Measurements from ENCODE around the gene JAK1.

The JAK1 gene

DNA sequence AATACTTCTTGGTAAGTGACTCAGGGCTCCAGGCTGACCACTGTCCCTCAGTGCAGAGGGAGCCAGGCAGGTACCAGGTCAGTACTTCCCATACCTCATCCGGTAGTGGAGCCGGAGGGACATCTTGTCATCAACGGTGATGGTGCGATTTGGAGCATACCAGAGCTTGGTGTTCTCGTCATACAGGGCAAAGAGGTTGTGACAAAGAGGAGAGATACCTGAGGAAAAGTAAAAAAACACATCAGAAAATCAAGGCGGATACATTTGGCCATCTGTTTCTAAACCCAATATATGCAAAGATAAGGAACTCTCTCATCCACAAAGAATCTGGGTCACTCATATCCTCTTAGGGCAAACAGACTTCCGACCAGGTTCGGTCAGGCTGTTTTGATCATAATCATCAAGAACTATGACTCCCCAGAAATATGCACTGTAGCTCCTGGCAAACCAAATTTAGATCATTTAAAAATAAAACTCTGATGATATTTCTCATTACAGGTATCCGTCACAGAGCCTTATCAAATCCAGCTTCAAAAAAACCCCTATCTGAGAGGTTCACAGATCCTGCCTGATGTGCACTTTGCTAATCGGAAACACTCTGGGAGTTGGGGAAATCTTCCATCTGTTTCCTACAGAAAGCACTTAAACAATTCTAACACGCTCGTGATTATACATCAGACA, 87.3 kb downstream of the JAK1 start:
- Histone ChIP-seq H3K36me3 (ENCODE audit: insufficient read depth, low read length) (peaks cover 88% of the 10 kb centered on the region), H3K4me1 (ENCODE audit: insufficient read depth, low read length, poor library complexity, severe bottlenecking) (peaks cover 10% of the 10 kb centered on the region), H3K79me2 (ENCODE audit: insufficient read depth, low read length) (peaks cover 4% of the 10 kb centered on the region; the same call in 1 of the 2 replicates), H2AFZ (ENCODE audit: low read length) (no peak overlapping the region), H3K9me2 (replicated peaks; ENCODE audit: low read depth, low read length) (no peaks in the 10 kb centered on the region), H3K9me3 (ENCODE audit: insufficient read depth, low read depth, low read length) (no peaks in the 10 kb centered on the region), H4K20me1 (ENCODE audit: insufficient read depth, low read length, poor library complexity, severe bottlenecking) (peaks cover 7% of the 10 kb centered on the region), H3K4me2 (ENCODE audit: low read depth, low read length, poor library complexity, severe bottlenecking) (no peak overlapping the region), H3K27me3 (ENCODE audit: insufficient read depth, low read length, poor library complexity, severe bottlenecking) (no peaks in the 10 kb centered on the region), H3F3A (ENCODE audit: low read depth) (no peaks in the 10 kb centered on the region), H3K4me3 (ENCODE audit: low read length, poor library complexity, severe bottlenecking) (no peak overlapping the region), H3K9ac (ENCODE audit: low read depth, low read length, poor library complexity, severe bottlenecking) (no peak overlapping the region)
- TF ChIP-seq EZH2phosphoT487 (IDR thresholded peaks at IDR 0.05; ENCODE audit: borderline replicate concordance), result no peak
- TF ChIP-seq, protein P1, sequence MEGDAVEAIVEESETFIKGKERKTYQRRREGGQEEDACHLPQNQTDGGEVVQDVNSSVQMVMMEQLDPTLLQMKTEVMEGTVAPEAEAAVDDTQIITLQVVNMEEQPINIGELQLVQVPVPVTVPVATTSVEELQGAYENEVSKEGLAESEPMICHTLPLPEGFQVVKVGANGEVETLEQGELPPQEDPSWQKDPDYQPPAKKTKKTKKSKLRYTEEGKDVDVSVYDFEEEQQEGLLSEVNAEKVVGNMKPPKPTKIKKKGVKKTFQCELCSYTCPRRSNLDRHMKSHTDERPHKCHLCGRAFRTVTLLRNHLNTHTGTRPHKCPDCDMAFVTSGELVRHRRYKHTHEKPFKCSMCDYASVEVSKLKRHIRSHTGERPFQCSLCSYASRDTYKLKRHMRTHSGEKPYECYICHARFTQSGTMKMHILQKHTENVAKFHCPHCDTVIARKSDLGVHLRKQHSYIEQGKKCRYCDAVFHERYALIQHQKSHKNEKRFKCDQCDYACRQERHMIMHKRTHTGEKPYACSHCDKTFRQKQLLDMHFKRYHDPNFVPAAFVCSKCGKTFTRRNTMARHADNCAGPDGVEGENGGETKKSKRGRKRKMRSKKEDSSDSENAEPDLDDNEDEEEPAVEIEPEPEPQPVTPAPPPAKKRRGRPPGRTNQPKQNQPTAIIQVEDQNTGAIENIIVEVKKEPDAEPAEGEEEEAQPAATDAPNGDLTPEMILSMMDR (conservative IDR thresholded peaks at IDR 0.05; ENCODE audit: low read length), result no peak

DNA sequence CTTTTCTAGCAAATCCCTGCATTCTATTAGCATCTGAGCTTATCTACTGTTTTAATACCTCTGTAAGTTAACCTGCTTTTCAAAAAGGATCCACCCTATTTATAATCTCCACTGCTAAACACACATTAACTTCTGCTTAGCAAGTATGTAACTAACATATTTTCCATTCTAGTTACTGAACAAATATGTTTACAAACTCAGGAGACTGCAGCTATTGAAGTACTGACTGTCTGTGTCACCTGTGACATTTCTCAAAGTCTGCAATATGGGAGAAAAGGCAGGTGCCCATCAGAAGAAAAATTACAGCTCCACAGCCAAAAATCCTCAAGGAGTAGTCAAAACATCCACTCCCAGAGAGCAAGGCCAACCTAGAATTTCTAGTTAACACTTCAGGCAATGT, 88.3 kb downstream of the JAK1 start:
- H3K79me2 ChIP-seq (ENCODE audit: insufficient read depth, low read length), result peaks cover 4% of the 10 kb centered on the region; the same call in 1 of the 2 replicates
- H3K9me3 ChIP-seq (ENCODE audit: insufficient read depth, low read depth, low read length), result no peaks in the 10 kb centered on the region
- peaks cover 7% of the 10 kb centered on the region for H4K20me1 ChIP-seq (ENCODE audit: insufficient read depth, low read length, poor library complexity, severe bottlenecking)
- no peak for TF ChIP-seq EZH2phosphoT487 (IDR thresholded peaks at IDR 0.05; ENCODE audit: borderline replicate concordance)
- TF ChIP-seq, protein P1 (conservative IDR thresholded peaks at IDR 0.05; ENCODE audit: low read length), result no peak
- peaks cover 90% of the 10 kb centered on the region for H3K36me3 ChIP-seq (ENCODE audit: insufficient read depth, low read length)
- H3K4me1 ChIP-seq (ENCODE audit: insufficient read depth, low read length, poor library complexity, severe bottlenecking), result peaks cover 10% of the 10 kb centered on the region
- no peaks in the 10 kb centered on the region for H3K9me2 ChIP-seq (replicated peaks; ENCODE audit: low read depth, low read length)
- H3K9ac ChIP-seq (ENCODE audit: low read depth, low read length, poor library complexity, severe bottlenecking), result no peak overlapping the region
- H2AFZ ChIP-seq (ENCODE audit: low read length), result no peak overlapping the region
- no peak overlapping the region for H3K4me2 ChIP-seq (ENCODE audit: low read depth, low read length, poor library complexity, severe bottlenecking)
- no peak overlapping the region for H3K4me3 ChIP-seq (ENCODE audit: low read length, poor library complexity, severe bottlenecking)
- no peaks in the 10 kb centered on the region for H3F3A ChIP-seq (ENCODE audit: low read depth)
- H3K27me3 ChIP-seq (ENCODE audit: insufficient read depth, low read length, poor library complexity, severe bottlenecking), result no peaks in the 10 kb centered on the region

DNA sequence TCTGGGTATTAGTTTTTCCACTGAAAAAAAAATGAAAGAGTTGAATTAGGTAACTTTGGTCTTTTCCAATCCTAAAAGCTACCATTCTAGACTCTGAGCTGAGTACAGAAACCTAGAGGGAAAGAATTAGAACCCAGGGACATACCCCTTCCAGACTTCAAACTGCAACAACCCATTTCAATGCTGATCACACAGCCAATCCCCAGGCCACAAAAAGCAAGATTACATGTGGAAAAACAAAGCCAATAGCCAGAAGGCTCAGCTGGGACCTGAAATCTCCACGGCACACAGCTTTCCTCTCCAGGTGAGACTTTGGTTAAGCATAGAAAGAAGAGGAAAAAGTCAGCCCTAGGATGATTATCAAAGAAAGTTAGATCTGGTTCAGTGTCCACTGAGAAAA, 88.8 kb downstream of the JAK1 start:
- Histone ChIP-seq H3K9me2 (replicated peaks; ENCODE audit: low read depth, low read length) (no peaks in the 10 kb centered on the region), H3F3A (ENCODE audit: low read depth) (no peaks in the 10 kb centered on the region), H3K4me1 (ENCODE audit: insufficient read depth, low read length, poor library complexity, severe bottlenecking) (peaks cover 10% of the 10 kb centered on the region), H3K9ac (ENCODE audit: low read depth, low read length, poor library complexity, severe bottlenecking) (no peak overlapping the region), H3K4me3 (ENCODE audit: low read length, poor library complexity, severe bottlenecking) (no peak overlapping the region), H2AFZ (ENCODE audit: low read length) (no peak overlapping the region), H3K79me2 (ENCODE audit: insufficient read depth, low read length) (peaks cover 4% of the 10 kb centered on the region; the same call in 1 of the 2 replicates), H4K20me1 (ENCODE audit: insufficient read depth, low read length, poor library complexity, severe bottlenecking) (peaks cover 7% of the 10 kb centered on the region), H3K27me3 (ENCODE audit: insufficient read depth, low read length, poor library complexity, severe bottlenecking) (no peaks in the 10 kb centered on the region), H3K36me3 (ENCODE audit: insufficient read depth, low read length) (peaks cover 90% of the 10 kb centered on the region), H3K4me2 (ENCODE audit: low read depth, low read length, poor library complexity, severe bottlenecking) (peak overlapping the region; percentile 1), H3K9me3 (ENCODE audit: insufficient read depth, low read depth, low read length) (no peaks in the 10 kb centered on the region)
- TF ChIP-seq EZH2phosphoT487 (IDR thresholded peaks at IDR 0.05; ENCODE audit: borderline replicate concordance), result no peak
- TF ChIP-seq, protein P1 (conservative IDR thresholded peaks at IDR 0.05; ENCODE audit: low read length), result no peak

All from Loucy (cell line).